ENCODE measurements around the gene SLC6A7.

The SLC6A7 gene

DNA sequence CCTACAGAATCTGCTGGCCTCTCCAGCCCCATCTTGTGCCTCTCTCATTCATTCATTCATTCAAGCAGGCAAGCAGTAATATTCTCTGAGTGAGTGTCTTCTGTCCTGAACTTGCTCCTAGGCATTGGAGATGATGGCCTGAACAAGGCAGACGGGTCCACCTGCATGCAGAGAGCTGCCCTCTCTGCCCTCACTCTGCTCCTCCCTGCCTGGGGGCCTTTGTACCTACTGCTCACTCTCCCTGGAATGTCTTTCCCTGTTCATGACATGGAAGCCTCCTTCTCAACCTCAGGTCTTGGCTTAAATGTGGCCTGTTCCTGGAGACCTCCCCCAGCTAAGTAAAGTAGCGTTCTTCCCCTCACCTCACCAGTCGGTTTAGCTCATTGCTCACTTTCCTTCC lies 16.7 kb upstream of the SLC6A7 start:
- DNase-seq, result no peak

DNA sequence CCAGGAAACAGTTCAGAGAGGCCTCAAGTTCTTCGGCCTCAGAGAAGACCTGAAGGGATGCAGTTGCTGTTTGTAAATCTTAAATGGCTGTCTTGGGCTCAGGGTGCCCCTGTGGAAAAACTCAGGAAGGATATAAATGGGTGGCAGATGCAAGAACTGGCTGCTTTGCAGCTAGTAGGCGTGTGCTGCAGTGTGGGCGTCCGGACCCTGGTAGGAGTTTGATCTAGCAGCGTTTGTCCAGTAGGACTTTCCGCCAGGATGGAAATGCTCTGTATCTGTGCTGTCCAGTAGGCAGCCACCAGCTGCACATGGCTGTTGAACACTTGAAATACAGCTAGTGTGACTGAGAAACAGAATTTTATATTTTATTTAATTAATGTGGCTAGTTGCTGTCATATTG lies 15.6 kb upstream of the SLC6A7 start:
- no peak for DNase-seq

DNA sequence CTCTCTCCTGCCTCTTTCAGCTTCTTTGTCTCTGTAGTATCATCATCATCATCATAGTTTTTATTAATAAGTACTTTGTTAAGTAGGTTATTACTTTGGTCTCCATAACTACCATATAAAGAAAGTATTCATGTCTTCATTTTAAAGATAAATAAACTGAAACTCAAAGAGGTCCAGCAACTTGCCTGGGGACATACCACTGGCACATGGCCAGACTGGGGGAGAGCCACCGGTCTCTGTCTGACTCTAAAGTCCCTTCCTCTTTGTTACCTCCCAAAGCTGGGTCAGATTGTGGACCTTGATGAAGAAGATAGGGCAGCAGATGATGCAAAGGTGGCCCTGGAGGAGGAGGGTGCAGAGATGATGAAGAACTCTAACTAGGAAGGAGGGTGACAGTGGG lies 14.8 kb upstream of the SLC6A7 start:
- DNase-seq, result no peak

DNA sequence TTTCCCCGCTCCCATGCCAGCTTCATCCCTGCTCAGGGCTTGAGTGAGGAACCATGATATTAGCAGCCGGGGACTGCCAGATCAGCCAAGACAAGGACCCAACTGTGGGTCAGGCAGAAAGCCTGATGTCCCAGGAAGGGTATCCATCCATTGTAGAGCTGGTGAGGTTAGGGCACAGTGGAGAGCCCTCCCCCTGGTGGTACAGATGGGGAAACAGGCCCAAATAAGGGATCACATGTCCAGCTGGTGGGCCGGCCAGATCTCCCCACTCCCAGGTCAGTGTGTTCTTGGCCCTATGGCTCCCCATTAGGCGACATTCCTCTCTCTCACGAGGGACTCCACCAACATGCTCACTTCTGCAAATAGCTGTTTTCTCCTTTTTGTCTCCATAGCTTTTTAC lies 14.3 kb upstream of the SLC6A7 start:
- DNase-seq, result peak; percentile 39 to 61 (median 50)

DNA sequence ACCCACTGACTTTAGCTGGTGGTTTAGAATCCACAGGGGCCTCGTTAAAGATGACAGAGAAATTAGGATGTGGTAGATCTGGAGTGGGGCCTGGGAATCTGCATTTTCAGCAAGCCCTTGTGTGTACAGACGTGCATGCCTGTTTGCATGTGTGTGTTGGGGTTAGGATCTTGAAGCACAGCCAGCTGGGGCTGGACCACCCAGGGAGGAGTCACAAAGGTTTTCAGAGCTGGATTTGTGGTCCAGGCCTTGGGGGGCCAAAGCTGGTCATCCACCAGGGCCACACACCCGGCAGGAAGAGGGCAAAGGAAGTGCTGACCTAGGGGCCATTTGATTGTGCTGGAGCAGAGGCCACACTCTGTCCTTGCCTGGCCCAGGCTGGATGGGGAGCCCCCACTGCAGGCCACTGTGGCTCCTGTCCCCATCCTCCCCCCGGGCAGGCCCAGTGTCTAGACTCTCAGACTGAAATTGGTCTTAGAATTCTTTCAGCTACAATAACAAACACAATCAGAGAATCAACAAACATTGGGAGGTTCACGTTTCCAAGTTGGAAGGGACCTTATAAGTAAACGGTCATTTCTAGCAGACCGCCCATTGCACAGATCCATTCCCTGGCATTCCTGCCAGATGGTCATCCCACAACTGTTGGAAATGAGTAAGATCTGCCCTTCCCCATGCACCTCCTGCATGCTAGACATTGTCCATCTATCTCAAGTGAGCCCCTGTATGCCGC lies 13.0 kb upstream of the SLC6A7 start:
- no peak for DNase-seq

DNA sequence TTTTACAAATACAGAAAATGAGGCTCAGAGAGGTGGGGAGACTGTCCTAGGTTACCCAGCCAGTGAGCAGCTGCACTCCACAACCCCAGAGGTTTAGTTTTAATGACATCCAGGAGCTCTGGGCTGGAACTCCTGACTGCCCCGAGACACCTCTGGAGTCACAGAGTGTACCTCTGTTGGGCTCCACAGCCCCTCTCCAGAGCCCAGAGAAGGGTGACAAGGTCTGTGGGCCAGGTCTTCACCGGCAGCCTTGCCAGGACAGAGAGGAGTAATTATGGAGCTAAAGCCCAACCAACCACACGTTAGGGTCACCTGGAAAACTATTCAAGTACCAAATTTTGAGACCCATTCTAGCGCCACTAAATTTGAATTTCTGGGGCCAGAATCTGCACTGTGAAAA lies 12.1 kb upstream of the SLC6A7 start:
- no peak for DNase-seq

DNA sequence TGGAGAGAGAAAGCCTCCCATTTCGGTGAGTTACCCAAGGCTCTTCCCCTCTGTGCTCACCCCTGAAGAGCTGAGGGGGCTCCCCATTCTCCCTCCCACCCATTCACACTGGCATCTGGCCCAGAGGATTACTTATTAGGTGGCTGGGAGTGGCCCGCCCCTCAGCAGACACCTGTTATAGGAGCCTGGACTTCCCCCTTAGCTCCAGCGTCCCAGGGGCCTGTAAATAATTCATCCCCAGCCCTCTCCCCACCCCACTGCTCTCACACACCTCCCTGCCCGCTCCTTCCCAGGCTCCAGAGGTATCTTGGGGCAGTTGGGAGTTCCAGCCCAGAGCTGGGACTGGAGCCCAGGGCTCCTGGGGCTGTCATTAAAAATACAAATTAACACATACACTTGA lies 11.6 kb upstream of the SLC6A7 start:
- no peak for DNase-seq

DNA sequence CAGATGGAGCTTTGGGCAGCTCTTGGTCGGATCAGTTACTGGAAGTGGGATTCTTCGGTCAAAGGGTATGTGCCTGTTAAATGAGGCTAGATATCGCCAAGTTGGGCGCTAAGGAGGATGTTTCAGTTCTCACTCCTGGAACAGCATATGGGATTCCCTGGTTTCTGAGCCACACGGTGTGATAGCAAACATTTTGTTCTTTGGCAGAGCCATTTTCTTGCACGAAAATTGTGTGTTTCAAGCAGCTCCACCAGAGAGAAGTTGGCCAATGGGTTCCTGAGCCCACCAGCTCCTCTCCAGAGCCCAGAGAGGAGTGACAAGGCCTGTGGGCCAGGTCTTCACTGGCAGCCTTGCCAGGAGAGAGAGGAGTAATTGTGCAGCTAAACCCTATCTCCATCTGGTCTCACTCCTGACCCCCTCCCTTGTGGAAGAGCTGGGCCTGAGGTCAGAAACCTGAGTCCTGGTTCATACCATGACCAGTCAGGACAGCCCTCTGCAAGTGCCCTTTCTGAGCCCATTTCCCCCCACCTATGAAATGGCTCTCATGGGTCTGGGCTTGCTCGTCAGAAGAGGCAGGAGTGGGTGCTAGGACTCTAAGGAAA lies 10.7 kb upstream of the SLC6A7 start:
- DNase-seq, result no peak

DNA sequence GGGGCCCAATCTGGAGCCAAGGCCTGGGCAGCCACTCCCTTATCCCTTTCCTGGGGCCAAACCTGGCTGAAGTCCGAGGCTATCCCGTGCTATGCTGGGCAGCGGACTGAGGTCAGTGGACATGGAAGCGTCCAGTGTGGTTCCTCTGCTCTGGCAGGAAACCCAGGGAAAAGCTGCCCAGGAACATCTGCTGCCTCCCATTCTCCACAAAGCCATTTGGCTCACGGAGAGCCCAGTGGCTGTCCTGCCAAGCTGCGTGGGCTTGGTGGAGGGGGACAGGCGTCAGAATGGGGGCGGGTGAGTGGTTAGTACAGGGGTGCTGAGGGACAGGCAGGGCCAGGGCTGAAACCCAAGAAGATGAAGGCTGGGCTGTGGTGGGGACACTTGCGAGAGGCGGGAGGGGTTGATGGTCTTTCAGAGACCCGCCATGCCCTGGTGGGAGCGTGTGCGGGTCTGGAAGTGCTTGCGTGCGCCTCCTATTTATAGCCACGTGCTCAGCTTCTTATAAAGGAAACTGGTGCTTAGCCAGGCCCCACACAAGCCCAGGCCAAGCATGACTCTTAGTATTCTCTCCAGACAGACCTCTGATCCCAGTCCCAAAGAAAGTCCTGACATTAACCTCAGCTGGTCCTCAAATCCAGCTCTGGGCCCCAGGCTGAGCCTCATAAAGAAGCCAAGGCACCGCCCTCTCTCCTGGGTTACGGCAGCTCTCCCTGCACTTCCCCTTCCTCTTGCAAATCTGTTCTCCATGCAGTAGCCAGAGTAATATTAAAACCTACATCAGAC lies 9.4 kb upstream of the SLC6A7 start:
- peak; percentile 56 to 78 (median 72) for DNase-seq

DNA sequence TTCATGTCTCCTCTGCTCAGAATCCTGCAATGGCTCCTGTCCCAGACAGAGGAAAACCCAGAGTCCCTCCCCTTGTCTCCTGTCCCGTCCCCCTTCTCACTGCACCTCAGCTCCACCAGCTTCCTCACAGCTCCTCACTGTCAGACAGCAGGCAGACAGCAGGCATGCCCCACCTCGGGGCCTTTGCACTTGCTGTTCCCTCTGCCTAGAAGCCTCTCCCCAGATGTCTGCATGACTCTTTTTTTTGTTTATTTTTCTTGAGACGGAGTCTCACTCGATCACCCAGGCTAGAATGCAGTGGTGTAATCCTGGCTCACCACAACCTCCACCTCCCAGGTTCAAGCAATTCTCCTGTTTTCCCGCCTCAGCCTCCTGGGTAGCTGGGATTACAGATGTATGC lies 8.8 kb upstream of the SLC6A7 start:
- DNase-seq, result peak in 1 of 4 experiments; percentile 31

DNA sequence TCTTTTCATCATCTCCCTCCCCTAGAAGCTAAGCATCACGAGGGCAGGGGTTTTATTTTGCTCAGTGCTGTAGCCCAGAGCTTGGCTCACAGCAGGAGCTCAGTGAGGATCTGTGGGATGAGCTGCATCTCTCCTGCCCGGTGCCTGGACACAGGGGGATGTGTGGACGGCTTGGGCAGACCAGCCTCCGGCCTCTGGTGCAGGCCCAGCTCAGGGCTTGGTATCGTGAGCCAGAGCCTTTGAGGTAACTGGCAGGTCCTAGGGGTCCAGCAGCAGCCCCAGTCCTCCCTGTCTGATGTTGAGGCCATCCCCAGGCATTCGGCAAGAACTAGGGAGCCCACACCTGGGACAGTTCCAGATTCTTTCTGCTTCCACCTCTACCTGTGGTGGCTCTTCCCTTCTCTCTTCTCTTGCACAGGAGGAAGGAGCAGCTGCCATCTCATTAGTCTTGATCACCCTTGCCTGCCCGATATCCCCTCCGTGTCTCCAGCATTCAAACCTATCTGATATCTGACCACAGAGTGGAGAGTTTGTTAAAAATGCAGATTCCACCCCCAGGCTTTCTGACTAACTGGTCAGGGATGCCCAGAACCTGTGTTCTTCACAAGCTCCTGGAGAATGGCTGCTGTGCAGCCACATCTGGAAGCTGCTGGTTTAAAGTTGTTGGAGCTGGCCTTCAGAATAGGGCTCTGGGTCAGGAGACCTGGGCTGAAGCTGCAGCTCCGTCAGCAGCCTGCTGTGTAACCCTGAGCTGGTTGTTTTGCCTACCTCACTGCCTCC lies 7.9 kb upstream of the SLC6A7 start:
- no peak for DNase-seq

DNA sequence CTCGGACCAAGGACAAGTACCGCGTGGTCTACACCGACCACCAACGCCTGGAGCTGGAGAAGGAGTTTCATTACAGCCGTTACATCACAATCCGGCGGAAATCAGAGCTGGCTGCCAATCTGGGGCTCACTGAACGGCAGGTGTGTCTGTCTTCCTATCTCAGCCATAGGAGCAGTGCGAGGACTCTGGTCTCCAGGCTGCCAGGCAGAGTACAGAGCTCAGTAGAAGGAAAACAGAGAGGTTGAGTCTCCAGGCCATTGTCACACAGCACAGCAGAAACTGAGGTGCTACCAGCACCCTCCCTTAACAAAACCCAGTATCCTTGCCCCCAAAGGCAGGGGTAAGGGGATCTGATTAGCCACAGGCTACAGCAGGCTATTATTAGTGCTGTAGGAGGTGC lies 7.1 kb upstream of the SLC6A7 start:
- no peak for DNase-seq

DNA sequence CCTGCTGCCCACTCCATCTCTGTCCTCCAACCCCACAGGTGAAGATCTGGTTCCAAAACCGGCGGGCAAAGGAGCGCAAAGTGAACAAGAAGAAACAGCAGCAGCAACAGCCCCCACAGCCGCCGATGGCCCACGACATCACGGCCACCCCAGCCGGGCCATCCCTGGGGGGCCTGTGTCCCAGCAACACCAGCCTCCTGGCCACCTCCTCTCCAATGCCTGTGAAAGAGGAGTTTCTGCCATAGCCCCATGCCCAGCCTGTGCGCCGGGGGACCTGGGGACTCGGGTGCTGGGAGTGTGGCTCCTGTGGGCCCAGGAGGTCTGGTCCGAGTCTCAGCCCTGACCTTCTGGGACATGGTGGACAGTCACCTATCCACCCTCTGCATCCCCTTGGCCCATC lies 6.4 kb upstream of the SLC6A7 start:
- DNase-seq, result no peak

DNA sequence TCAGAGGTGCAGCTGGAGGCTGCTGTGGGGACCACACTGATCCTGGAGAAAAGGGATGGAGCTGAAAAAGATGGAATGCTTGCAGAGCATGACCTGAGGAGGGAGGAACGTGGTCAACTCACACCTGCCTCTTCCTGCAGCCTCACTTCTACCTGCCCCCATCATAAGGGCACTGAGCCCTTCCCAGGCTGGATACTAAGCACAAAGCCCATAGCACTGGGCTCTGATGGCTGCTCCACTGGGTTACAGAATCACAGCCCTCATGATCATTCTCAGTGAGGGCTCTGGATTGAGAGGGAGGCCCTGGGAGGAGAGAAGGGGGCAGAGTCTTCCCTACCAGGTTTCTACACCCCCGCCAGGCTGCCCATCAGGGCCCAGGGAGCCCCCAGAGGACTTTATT lies 5.9 kb upstream of the SLC6A7 start:
- DNase-seq, result no peak

DNA sequence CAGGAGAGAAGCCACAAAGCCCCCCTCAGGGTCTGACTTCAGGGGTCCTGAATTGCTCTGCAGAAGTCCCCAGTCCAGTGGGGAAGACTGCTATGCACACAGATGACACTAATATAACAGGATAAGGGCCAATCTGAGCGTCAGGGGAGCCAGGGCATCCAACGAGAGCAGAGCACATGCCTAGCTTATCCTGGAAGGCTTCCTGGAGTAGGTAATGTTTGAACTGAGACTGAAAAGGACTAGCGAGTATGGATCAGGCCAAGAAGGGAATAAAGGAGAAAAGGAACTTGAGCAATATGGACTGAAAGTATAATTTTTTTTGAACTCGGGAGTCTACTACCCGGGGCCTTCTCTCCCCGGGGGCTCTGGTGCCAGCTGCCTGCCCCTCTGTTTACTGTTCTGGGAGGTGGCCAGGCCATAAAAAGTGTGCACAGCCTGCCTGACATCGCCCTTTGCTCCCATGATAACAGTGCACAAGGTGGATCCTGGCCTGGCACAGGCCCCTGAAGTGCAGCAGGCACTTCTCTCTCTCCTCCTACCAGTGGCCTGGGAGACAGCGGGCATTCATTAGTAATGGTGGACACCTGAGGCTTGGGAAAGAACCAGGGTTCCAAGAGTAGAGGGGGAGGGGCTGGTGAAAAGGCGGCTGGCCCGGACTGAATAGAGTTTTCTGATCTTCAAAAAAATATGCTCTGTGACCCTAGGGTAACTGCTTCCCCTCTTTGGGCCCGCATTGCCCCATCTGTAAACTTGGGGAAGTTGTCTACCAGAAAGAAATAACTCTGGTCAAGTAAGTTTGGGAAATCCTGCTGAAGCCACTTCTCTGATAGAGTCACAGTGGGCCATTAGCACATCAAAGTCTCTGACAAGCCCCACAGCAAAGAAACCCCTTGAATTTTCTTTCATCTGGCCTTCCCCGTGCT lies 4.6 kb upstream of the SLC6A7 start:
- peak; percentile 62 to 85 (median 77) for DNase-seq

DNA sequence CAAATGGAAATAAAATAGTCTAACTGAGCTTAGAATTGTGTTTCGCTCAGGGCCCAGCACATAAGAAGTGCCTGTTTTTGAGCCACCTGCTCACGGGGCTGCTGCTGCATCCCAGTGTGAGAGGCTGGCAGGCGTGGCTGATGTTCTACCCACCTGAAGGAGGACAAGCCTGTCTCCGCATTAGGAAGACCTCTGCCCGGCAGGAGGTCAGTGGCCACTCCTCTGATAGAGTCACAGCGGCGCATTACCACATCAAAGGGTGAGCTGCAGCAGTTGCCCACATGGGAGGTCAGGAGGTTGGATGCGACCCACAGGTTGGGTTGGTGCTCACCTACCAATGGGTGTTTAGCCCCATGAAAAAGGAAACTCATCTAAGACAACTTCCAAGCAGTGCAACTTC lies 3.7 kb upstream of the SLC6A7 start:
- DNase-seq, result no peak

DNA sequence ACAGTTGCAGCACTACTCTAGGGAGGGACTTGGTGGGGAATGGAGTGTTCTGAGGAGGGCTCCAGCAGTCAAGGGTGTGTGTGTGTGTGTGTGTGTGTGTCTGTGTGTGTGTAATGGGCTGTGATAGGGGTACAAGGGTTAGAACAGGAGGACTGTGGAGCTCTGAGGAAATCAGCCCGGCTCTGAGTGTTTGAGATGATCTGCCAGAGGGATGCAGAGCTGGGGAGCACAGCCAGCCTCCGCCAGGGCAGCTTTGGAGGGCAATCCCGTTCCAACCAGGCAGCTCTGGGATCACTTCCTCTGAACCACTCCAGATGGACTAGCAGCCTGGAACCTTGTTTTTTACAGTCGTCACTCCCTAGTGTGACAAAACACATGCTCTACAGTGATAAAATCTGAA lies 3.0 kb upstream of the SLC6A7 start:
- no peak for DNase-seq

DNA sequence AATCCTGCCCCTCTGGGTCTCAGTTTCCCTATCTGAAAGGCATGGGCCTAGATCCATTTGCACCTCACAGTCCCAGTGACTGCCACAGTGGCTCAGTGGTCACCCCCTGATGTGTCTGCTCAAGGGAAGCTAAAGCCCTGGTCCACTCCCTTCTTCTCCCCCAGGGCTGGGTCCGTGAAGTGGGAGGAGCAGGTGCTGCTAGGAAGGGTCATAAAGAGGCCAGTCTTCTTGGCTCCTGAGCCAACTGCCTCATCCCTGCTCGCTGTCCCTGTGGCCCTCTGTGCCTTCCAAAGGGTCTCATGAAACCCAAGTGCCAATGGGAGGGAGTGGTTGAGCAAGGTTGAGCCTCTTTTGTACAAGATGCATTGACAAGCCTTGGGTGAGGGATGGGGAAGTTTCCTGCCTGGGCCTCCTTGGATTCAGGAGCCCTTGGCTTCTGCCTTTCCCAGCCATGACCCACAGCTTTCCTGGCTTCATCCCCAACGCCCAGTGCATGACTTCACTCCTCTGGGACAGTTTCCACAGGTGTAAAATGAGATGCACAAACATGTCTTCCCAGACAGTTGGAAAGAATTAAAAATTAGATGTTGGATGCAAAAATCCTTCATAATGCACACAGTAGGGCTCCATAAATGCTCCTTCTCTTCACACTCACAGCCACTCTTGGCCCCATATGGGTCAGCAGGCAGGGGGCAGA lies 1.6 kb upstream of the SLC6A7 start:
- no peak for DNase-seq

DNA sequence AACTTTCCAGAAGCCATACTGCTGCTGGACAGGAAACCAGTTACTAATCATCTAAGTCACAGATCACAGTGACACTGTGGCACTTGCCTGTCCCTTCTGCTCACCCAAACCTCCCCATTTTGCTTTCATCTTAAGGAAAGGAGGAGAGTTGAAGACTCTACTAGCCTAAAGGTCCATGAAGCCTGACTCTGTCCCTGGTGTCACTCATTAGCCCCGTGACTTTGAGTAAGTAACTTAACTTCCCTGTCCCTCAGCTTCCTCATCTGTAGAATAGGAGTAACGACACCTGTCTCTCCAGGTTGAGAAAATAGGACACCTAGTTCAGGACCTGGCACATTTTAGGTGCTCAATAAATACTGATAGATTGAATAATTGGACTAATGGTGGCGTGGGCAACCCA lies 536 bp upstream of the SLC6A7 start:
- DNase-seq, result peak in 3 of 4 experiments; percentile 53 to 58 (median 57)

DNA sequence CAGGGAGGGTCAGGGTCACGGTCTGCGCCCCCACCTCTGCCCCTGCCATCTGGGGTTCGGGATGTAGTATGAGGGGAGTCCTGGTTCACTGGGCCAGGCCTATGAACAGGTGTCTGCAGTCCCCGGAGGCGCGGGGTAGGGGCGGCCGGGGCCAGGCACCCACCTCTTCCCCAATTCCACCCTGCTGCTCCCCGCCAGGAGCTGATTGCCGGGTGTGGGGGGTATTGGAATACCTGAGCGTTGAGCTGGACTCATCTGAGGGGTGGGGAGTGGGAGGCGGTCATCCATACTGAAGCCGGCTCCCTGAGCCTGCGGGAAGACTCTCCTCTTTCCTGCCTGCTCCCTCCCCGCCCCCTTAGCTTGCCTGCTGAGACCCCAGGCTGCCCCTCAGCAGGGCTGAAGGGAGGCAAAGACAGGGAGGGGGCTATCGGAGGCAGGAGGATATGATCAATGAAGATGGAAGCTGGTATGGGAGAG lies 679 bp downstream of the SLC6A7 start:
- no peak for DNase-seq

DNA sequence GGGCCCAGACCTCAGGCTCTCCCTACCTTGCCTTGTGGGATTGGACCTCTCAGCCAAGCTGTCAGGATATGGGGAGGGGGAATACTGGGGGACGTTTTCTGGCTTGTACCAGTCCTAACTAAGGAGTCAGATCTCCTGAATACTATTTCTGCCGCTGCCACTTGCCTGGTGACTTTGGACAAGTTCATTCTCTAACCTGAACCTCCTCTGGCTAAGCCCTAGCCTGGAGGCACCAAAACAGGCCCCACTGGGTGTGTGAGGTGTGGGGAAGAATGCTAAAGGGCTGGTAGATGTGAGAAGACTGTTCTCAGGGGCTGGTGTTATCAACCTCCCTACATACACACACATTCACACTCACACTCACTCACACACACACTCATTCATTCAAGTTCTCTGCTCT lies 1.1 kb downstream of the SLC6A7 start:
- no peak for DNase-seq

Measured in suppressor macrophage (primary cell).